ENCODE data around the gene ATRN.
"Not testable (repeated sequence)": the region's sequence is repeated elsewhere in the genome, so short reads cannot be mapped to it uniquely, and the experiment has no call there.

Gene ATRN

DNA sequence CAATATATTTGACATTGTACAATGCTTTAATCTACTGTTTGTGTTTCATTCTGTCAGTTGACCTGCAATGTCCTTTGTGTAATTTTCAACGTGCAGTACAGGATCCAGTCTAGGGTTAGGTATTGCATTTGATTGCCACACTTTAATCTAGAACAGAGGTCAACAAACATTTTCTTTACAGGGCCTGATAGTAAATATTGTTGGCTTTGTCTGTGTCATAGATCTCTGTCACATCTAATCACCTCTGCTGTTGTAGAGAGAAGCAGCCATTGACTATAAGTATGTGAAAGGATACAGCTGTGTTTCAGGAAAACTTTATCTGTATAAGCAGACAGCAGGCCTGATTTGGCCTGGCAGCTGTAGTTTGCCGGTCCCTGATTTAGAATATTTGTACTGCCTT, 39.3 kb downstream of the ATRN start:
- H3K27me3 ChIP-seq (replicated peaks; ENCODE audit: control insufficient read depth, insufficient read depth, low read length), result no peaks in the 10 kb centered on the region
- no peak for TF ChIP-seq CTCF (IDR thresholded peaks at IDR 0.05; ENCODE audit: insufficient read depth, low read length, poor library complexity, severe bottlenecking)
- no peak overlapping the region for H3K4me3 ChIP-seq (replicated peaks; ENCODE audit: low read depth, low read length)
- no peak for DNase-seq (ENCODE audit: extremely low read depth, insufficient read length)
- no peaks in the 10 kb centered on the region for H3K36me3 ChIP-seq (ENCODE audit: control insufficient read depth, insufficient read depth, low read length)

DNA sequence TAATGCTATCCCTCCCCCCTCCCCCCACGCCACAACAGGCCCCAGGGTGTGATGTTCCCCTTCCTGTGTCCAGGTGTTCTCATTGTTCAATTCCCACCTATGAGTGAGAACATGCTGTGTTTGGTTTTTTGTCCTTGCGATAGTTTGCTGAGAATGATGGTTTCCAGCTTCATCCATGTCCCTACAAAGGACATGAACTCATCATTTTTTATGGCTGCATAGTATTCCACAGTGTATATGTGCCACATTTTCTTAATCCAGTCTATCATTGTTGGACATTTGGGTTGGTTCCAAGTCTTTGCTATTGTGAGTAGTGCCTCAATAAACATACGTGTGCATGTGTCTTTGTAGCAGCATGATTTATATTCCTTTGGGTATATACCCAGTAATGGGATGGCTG, 41.4 kb downstream of the ATRN start:
- not testable (repeated sequence) for H3K4me3 ChIP-seq (replicated peaks; ENCODE audit: low read depth, low read length); H3K27me3 ChIP-seq (replicated peaks; ENCODE audit: control insufficient read depth, insufficient read depth, low read length); DNase-seq (ENCODE audit: extremely low read depth, insufficient read length); H3K36me3 ChIP-seq (ENCODE audit: control insufficient read depth, insufficient read depth, low read length)

GRCh38 chr20:3514012-3514642, 43.3 kb downstream of the ATRN start:
- TF ChIP-seq CTCF (IDR thresholded peaks at IDR 0.05; ENCODE audit: insufficient read depth, low read length, poor library complexity, severe bottlenecking), result no peak
- Histone ChIP-seq H3K4me3 (replicated peaks; ENCODE audit: low read depth, low read length) (no peak overlapping the region), H3K27me3 (replicated peaks; ENCODE audit: control insufficient read depth, insufficient read depth, low read length) (no peaks in the 10 kb centered on the region), H3K36me3 (ENCODE audit: control insufficient read depth, insufficient read depth, low read length) (no peaks in the 10 kb centered on the region)
- DNase-seq (ENCODE audit: extremely low read depth, insufficient read length), result no peak

DNA sequence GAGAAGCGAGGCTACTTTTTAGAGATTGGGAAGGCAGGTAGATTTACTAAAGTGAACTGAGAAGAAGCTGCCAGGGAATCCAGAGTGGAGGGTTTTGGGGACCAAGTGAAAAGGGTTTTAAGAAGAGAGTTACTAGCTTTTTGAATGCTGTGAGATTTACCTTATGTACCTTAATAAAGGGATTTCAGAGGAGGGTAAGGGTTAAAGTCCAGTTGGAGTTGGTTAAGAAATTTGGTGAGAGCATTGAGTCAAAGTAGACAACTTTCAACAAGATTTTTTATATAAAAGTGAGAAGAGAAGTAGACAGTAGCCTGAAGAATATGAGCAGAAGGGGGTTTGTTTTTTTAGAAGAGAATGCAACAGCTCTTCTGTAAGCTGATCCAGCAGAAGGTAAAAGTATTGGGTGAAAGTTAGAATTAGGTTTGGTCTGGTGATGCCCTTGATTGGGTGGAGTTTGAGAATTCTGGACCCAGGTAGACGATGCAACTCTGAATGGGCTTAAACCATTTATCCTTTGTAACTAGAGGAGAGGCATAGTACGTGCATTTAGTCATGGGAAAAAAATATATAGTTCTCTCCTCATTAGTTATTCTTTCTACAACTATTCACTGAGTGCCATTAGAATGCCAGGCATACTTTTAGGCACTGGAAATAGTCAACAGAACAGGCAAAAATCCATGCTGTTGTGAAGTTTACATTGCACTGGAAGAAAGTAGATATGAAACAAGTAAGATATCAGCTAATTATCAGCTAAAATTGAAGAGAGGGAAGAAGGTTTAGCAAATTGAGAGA, 44.8 kb downstream of the ATRN start:
- Histone ChIP-seq H3K36me3 (ENCODE audit: control insufficient read depth, insufficient read depth, low read length) (no peaks in the 10 kb centered on the region), H3K4me3 (replicated peaks; ENCODE audit: low read depth, low read length) (no peak overlapping the region), H3K27me3 (replicated peaks; ENCODE audit: control insufficient read depth, insufficient read depth, low read length) (no peaks in the 10 kb centered on the region)
- no peak for TF ChIP-seq CTCF (IDR thresholded peaks at IDR 0.05; ENCODE audit: insufficient read depth, low read length, poor library complexity, severe bottlenecking)
- no peak for DNase-seq (ENCODE audit: extremely low read depth, insufficient read length)

DNA sequence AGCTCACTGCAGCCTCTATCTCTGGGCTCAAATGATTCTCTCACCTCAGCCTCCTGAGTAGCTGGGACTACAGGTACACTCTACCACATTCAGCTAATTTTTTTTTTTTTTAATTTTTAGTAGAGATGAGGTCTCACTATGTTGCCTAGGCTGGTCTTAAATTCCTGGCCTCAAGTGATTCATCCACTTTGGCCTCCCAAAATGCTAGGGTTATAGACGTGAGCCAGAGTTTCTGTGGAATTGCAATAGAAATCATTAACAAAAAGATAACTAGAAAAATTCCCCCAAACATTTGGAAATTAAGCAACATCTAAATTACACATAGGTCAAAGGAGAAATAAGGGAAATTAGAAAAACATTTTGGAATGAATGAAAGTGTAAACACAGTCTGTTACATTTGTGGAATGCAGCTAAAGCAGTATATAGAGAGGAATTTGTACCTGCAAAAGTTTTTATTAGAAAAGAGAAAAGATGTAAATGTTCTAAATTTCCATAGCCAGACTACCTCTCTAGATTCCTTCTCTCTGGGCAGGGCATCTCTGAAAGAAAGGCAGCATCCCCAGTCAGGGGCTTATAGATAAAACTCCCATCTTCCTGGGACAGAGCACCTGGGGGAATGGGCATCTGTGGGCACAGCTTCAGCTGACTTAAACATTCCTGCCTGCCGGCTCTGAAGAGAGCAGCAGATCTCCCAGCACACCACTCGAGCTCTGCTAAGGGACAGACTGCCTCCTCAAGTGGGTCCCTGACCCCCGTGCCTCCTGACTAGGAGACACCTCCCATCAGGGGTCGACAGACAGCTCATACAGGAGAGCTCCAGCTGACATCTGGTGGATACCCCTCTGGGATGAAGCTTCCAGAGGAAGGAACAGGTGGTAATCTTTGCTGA, 51.3 kb downstream of the ATRN start:
- Histone ChIP-seq H3K4me3 (replicated peaks; ENCODE audit: low read depth, low read length) (no peak overlapping the region), H3K36me3 (ENCODE audit: control insufficient read depth, insufficient read depth, low read length) (no peaks in the 10 kb centered on the region), H3K27me3 (replicated peaks; ENCODE audit: control insufficient read depth, insufficient read depth, low read length) (no peaks in the 10 kb centered on the region)
- TF ChIP-seq CTCF (IDR thresholded peaks at IDR 0.05; ENCODE audit: insufficient read depth, low read length, poor library complexity, severe bottlenecking), result no peak
- no peak for DNase-seq (ENCODE audit: extremely low read depth, insufficient read length)

- not testable (repeated sequence) for DNase-seq (ENCODE audit: extremely low read depth, insufficient read length); H3K36me3 ChIP-seq (ENCODE audit: control insufficient read depth, insufficient read depth, low read length); H3K27me3 ChIP-seq (replicated peaks; ENCODE audit: control insufficient read depth, insufficient read depth, low read length); H3K4me3 ChIP-seq (replicated peaks; ENCODE audit: low read depth, low read length)
Observed at GRCh38 chr20:3524696-3525095, 53.9 kb downstream of the ATRN start.
